Progenitor cell of endocrine pancreas (in vitro differentiated cells): Measurements from ENCODE around the gene PCDHB10. TPM values are rescaled to one million over a fixed set of nuclear protein-coding genes. Genes with fewer than 3 reads are reported as not detected.
"Not testable (repeated sequence)": the region's sequence is repeated elsewhere in the genome, so short reads cannot be mapped to it uniquely, and the experiment has no call there.

ENCODE experiments used
- DNase-seq: peaks from one replicate; pipeline ENCODE4 v3.0.0; 2021; ENCODE audit warnings: low spot score; ENCODE audit not compliant: unreplicated experiment
- H3K27ac Mint-ChIP-seq: 2 replicates; pipeline ENCODE4 v1.8.0; 2021; ENCODE audit warnings: mild to moderate bottlenecking, moderate library complexity, mixed read lengths
- H3K27me3 Mint-ChIP-seq: 2 replicates; pipeline ENCODE4 v1.8.0; 2021; ENCODE audit warnings: mixed read lengths
- H3K36me3 Mint-ChIP-seq: 2 replicates; pipeline ENCODE4 v1.8.0; 2022; ENCODE audit warnings: mixed read lengths; ENCODE audit not compliant: insufficient read depth
- H3K4me1 Mint-ChIP-seq: 2 replicates; pipeline ENCODE4 v1.8.0; 2021; ENCODE audit warnings: low read depth, mixed read lengths
- H3K4me3 Mint-ChIP-seq: 2 replicates; pipeline ENCODE4 v1.8.0; 2021; ENCODE audit warnings: low read depth, mild to moderate bottlenecking, moderate library complexity, mixed read lengths
- H3K9me3 Mint-ChIP-seq: 2 replicates; pipeline ENCODE4 v1.8.0; 2021; ENCODE audit warnings: low read depth, mixed read lengths
- total RNA-seq: library from RNA; stranded (reverse); gene quantifications from 2 replicates; pipeline ENCODE4 v1.2.1, GENCODE V29; 2021
- TF ChIP-seq, protein P1 (sequence below): fragments of 200-600 bp; sonication (generic); IDR thresholded peaks from one replicate; pipeline ENCODE4 v1.5.0; 2021; ENCODE audit warnings: antibody characterized with exemption, mild to moderate bottlenecking; ENCODE audit not compliant: unreplicated experiment

The PCDHB10 gene
- total RNA-seq, 1 donor from 2014 or later, result 7.2 TPM

DNA sequence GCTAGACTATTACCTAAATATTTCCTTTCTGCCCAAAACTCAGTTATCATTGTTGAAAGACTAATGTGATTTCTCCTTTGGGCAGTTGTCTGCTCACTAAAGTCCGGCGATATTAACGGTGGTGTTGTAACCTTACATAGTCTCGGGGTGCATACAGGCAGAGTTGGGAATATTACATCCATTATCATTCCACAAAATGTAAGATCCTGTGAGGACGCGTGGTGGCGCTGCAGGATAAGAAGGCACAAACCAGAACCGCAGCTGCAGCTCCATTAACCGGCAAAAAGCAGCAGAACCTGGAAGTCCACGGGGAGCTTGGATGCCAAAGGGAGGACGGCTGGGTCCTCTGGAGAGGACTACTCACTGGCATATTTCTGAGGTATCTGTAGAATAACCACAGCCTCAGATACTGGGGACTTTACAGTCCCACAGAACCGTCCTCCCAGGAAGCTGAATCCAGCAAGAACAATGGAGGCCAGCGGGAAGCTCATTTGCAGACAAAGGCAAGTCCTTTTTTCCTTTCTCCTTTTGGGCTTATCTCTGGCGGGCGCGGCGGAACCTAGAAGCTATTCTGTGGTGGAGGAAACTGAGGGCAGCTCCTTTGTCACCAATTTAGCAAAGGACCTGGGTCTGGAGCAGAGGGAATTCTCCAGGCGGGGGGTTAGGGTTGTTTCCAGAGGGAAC is 21.6 kb downstream of the PCDHB10 start, which contains the start of gene PCDHB13:
Gene PCDHB13, plus strand, starts transcription at position 264 of the 684 bp plus-strand sequence. Its CDS starts 205 bp downstream, at position 469.
- TF ChIP-seq, protein P1, sequence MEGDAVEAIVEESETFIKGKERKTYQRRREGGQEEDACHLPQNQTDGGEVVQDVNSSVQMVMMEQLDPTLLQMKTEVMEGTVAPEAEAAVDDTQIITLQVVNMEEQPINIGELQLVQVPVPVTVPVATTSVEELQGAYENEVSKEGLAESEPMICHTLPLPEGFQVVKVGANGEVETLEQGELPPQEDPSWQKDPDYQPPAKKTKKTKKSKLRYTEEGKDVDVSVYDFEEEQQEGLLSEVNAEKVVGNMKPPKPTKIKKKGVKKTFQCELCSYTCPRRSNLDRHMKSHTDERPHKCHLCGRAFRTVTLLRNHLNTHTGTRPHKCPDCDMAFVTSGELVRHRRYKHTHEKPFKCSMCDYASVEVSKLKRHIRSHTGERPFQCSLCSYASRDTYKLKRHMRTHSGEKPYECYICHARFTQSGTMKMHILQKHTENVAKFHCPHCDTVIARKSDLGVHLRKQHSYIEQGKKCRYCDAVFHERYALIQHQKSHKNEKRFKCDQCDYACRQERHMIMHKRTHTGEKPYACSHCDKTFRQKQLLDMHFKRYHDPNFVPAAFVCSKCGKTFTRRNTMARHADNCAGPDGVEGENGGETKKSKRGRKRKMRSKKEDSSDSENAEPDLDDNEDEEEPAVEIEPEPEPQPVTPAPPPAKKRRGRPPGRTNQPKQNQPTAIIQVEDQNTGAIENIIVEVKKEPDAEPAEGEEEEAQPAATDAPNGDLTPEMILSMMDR, result peak; percentile 23
- H3K9me3 Mint-ChIP-seq, result peaks cover 46% of the 10 kb centered on the region
- peak within 1 kb of the TSS; percentile 60 for H3K4me3 Mint-ChIP-seq
- not testable (repeated sequence) for DNase-seq, H3K27ac Mint-ChIP-seq, H3K27me3 Mint-ChIP-seq, H3K4me1 Mint-ChIP-seq
- H3K36me3 Mint-ChIP-seq, result peaks cover 45% of the 10 kb centered on the region

DNA sequence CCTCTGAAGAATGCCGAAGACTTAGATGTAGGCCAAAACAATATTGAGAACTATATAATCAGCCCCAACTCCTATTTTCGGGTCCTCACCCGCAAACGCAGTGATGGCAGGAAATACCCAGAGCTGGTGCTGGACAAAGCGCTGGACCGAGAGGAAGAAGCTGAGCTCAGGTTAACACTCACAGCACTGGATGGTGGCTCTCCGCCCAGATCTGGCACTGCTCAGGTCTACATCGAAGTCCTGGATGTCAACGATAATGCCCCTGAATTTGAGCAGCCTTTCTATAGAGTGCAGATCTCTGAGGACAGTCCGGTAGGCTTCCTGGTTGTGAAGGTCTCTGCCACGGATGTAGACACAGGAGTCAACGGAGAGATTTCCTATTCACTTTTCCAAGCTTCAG is 22.4 kb downstream of the PCDHB10 start:
- not testable (repeated sequence) for H3K27ac Mint-ChIP-seq, H3K4me3 Mint-ChIP-seq, H3K4me1 Mint-ChIP-seq, H3K27me3 Mint-ChIP-seq, DNase-seq
- Mint-ChIP-seq H3K9me3 (peaks cover 45% of the 10 kb centered on the region), H3K36me3 (peaks cover 43% of the 10 kb centered on the region)

DNA sequence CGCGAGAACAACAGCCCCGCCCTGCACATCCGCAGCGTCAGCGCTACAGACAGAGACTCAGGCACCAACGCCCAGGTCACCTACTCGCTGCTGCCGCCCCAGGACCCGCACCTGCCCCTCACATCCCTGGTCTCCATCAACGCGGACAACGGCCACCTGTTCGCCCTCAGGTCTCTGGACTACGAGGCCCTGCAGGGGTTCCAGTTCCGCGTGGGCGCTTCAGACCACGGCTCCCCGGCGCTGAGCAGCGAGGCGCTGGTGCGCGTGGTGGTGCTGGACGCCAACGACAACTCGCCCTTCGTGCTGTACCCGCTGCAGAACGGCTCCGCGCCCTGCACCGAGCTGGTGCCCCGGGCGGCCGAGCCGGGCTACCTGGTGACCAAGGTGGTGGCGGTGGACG is 23.4 kb downstream of the PCDHB10 start:
- H3K36me3 Mint-ChIP-seq, result peaks cover 40% of the 10 kb centered on the region
- H3K27me3 Mint-ChIP-seq, H3K27ac Mint-ChIP-seq, H3K4me1 Mint-ChIP-seq, DNase-seq, H3K4me3 Mint-ChIP-seq: not testable (repeated sequence)
- H3K9me3 Mint-ChIP-seq, result peaks cover 45% of the 10 kb centered on the region

DNA sequence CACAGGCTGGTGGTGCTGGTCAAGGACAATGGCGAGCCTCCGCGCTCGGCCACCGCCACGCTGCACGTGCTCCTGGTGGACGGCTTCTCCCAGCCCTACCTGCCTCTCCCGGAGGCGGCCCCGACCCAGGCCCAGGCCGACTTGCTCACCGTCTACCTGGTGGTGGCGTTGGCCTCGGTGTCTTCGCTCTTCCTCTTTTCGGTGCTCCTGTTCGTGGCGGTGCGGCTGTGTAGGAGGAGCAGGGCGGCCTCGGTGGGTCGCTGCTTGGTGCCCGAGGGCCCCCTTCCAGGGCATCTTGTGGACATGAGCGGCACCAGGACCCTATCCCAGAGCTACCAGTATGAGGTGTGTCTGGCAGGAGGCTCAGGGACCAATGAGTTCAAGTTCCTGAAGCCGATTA is 23.9 kb downstream of the PCDHB10 start:
- H3K36me3 Mint-ChIP-seq, result peaks cover 39% of the 10 kb centered on the region
- H3K9me3 Mint-ChIP-seq, result peaks cover 43% of the 10 kb centered on the region

DNA sequence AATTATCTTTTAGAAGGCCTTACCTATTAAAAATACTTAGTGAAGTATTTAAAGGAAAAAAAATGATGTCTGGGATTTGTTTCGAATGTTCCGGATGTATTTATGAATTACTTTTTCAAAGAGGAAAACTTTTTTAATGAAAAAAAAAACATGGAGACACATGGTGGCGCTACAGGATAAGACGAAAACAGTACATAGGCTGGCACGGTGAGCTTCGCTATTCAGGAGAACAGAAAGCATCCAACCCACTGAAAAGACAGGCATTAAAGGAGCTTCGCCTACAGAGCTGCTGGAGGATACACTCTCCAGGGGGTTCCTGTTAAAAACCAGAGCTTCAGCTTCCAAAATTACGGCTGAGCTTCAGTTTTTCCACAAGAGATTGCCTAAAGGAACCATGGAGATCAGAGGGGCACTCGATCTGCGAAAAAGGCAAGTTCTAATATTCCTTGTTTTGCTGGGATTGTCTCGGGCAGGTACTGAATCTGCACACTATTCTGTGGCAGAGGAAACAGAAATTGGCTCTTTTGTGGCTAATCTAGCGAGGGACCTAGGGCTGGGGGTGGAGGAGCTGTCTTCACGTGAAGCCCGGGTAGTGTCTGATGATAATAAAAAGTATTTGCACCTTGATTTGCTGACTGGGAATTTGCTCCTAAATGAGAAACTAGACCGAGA is 31.1 kb downstream of the PCDHB10 start, which contains the start of gene PCDHB14:
Gene PCDHB14, plus strand, starts transcription at position 232 of the 672 bp plus-strand sequence. Its CDS starts 163 bp downstream, at position 395.
- no peaks in the 10 kb centered on the region for H3K4me1 Mint-ChIP-seq
- H3K36me3 Mint-ChIP-seq, result peaks cover 39% of the 10 kb centered on the region
- peaks cover 34% of the 10 kb centered on the region for H3K9me3 Mint-ChIP-seq

More for the DNA sequence above, 23.9 kb downstream of the PCDHB10 start:
- not testable (repeated sequence) for H3K4me1 Mint-ChIP-seq, H3K27ac Mint-ChIP-seq, H3K4me3 Mint-ChIP-seq, H3K27me3 Mint-ChIP-seq, DNase-seq

DNA sequence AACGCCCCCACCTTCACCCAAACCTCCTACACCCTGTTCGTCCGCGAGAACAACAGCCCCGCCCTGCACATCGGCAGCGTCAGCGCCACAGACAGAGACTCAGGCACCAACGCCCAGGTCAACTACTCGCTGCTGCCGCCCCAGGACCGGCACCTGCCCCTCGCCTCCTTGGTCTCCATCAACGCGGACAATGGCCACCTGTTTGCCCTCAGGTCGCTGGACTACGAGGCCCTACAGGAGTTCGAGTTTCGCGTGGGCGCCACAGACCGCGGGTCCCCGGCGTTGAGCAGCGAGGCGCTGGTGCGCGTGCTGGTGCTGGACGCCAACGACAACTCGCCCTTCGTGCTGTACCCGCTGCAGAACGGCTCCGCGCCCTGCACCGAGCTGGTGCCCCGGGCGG is 32.7 kb downstream of the PCDHB10 start:
- H3K4me1 Mint-ChIP-seq, H3K27ac Mint-ChIP-seq, H3K27me3 Mint-ChIP-seq, H3K4me3 Mint-ChIP-seq, DNase-seq: not testable (repeated sequence)
- Mint-ChIP-seq H3K36me3 (peaks cover 31% of the 10 kb centered on the region), H3K9me3 (peaks cover 29% of the 10 kb centered on the region)

More for the DNA sequence above, 31.1 kb downstream of the PCDHB10 start, which contains the start of gene PCDHB14:
- peak within 1 kb of the TSS; percentile 65 for H3K4me3 Mint-ChIP-seq
- no peaks in the 10 kb centered on the region for H3K27me3 Mint-ChIP-seq
- H3K27ac Mint-ChIP-seq, result peak within 1 kb of the TSS; percentile 44
- DNase-seq, result no peak
- TF ChIP-seq, protein P1, result peak; percentile 48

DNA sequence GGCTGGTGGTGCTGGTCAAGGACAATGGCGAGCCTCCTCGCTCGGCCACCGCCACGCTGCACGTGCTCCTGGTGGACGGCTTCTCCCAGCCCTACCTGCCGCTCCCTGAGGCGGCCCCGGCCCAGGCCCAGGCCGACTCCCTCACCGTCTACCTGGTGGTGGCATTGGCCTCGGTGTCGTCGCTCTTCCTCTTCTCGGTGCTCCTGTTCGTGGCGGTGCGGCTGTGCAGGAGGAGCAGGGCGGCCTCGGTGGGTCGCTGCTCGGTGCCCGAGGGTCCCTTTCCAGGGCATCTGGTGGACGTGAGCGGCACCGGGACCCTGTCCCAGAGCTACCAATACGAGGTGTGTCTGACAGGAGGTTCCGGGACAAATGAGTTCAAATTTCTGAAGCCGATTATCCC is 33.3 kb downstream of the PCDHB10 start:
- H3K36me3 Mint-ChIP-seq, result peaks cover 29% of the 10 kb centered on the region
- H3K27me3 Mint-ChIP-seq, H3K4me3 Mint-ChIP-seq, H3K4me1 Mint-ChIP-seq, H3K27ac Mint-ChIP-seq, DNase-seq: not testable (repeated sequence)
- peaks cover 25% of the 10 kb centered on the region for H3K9me3 Mint-ChIP-seq
